ENCODE data around the gene RBP2. TPM values are rescaled to one million over a fixed set of nuclear protein-coding genes. Genes with fewer than 3 reads are reported as not detected.

RBP2 gene
- total and polyA plus RNA-seq, 2 experiments from 2014 or later = not detected

GRCh38 chr3:139425745-139426400, 50.4 kb downstream of the RBP2 start:
- no peaks in the 10 kb centered on the region for H3K4me1 ChIP-seq (ENCODE audit: insufficient read depth)
- no peak overlapping the region for H3K9ac ChIP-seq
- H3K36me3 ChIP-seq (ENCODE audit: low read depth) = no peaks in the 10 kb centered on the region
- TF ChIP-seq EZH2phosphoT487 (IDR thresholded peaks at IDR 0.05; ENCODE audit: insufficient read depth, low read depth) (no peak), EZH2 (IDR thresholded peaks at IDR 0.05; ENCODE audit: insufficient read depth, poor library complexity, severe bottlenecking) (no peak)
- H3K27ac ChIP-seq = no peak overlapping the region
- H3K4me3 ChIP-seq = no peak overlapping the region
- DNase-seq = no peak
- no peak overlapping the region for H3K4me2 ChIP-seq (ENCODE audit: unreplicated experiment)
- no peaks in the 10 kb centered on the region for H3K27me3 ChIP-seq (replicated peaks; ENCODE audit: insufficient read depth)
- in situ Hi-C loops (cut with MboI) = loop anchor here (25.0 kb wide), 1 partner anchor 1436 kb away; no protein-coding TSS in a partner anchor
- no peaks in the 10 kb centered on the region for H3K79me2 ChIP-seq (ENCODE audit: insufficient read depth)
- no peak overlapping the region for H2AFZ ChIP-seq
- no peaks in the 10 kb centered on the region for H3K9me2 ChIP-seq (ENCODE audit: insufficient read depth)
- no peaks in the 10 kb centered on the region for H4K20me1 ChIP-seq (ENCODE audit: insufficient read depth)
- no peaks in the 10 kb centered on the region for H3K9me3 ChIP-seq (ENCODE audit: low read depth)
- WGBS, 2 experiments (ENCODE audit: low coverage in 1 of 2, low lambda C conversion rate in 2 of 2, missing lambda C conversion rate in 2 of 2) = 53 to 59% methylated on average over 5 of the region's 5 CpGs
- H3F3A ChIP-seq (ENCODE audit: insufficient read depth) = no peaks in the 10 kb centered on the region

- Histone ChIP-seq H3K4me1 (ENCODE audit: insufficient read depth) (no peaks in the 10 kb centered on the region), H3K9ac (no peak overlapping the region), H4K20me1 (ENCODE audit: insufficient read depth) (no peaks in the 10 kb centered on the region), H3K4me3 (no peak overlapping the region), H3K36me3 (ENCODE audit: low read depth) (no peaks in the 10 kb centered on the region), H3K79me2 (ENCODE audit: insufficient read depth) (no peaks in the 10 kb centered on the region), H3K9me3 (ENCODE audit: low read depth) (no peaks in the 10 kb centered on the region), H3K9me2 (ENCODE audit: insufficient read depth) (no peaks in the 10 kb centered on the region), H2AFZ (no peak overlapping the region), H3F3A (ENCODE audit: insufficient read depth) (no peaks in the 10 kb centered on the region), H3K27ac (no peak overlapping the region), H3K27me3 (replicated peaks; ENCODE audit: insufficient read depth) (no peaks in the 10 kb centered on the region), H3K4me2 (ENCODE audit: unreplicated experiment) (no peak overlapping the region)
- no peak for DNase-seq
- no peak for TF ChIP-seq EZH2 (IDR thresholded peaks at IDR 0.05; ENCODE audit: insufficient read depth, poor library complexity, severe bottlenecking)
- WGBS, 2 experiments (ENCODE audit: low coverage in 1 of 2, low lambda C conversion rate in 2 of 2, missing lambda C conversion rate in 2 of 2) = 35 to 42% methylated on average over 2 of the region's 2 CpGs
- in situ Hi-C loops (cut with MboI) = no loop called here
Measured at GRCh38 chr3:139423232-139423631, 53.1 kb downstream of the RBP2 start.

- WGBS, 2 experiments (ENCODE audit: low coverage in 1 of 2, low lambda C conversion rate in 2 of 2, missing lambda C conversion rate in 2 of 2) = 80 to 93% methylated on average over 1 of the region's 1 CpG
- in situ Hi-C loops (cut with MboI) = no loop called here
- Histone ChIP-seq H3F3A (ENCODE audit: insufficient read depth) (no peaks in the 10 kb centered on the region), H3K9me3 (ENCODE audit: low read depth) (no peaks in the 10 kb centered on the region), H3K4me1 (ENCODE audit: insufficient read depth) (no peaks in the 10 kb centered on the region), H3K4me2 (ENCODE audit: unreplicated experiment) (no peak overlapping the region), H3K79me2 (ENCODE audit: insufficient read depth) (no peaks in the 10 kb centered on the region), H3K9me2 (ENCODE audit: insufficient read depth) (no peaks in the 10 kb centered on the region), H3K27ac (no peak overlapping the region), H3K27me3 (replicated peaks; ENCODE audit: insufficient read depth) (no peaks in the 10 kb centered on the region), H2AFZ (no peak overlapping the region), H3K36me3 (ENCODE audit: low read depth) (no peaks in the 10 kb centered on the region), H4K20me1 (ENCODE audit: insufficient read depth) (no peaks in the 10 kb centered on the region), H3K9ac (no peak overlapping the region), H3K4me3 (no peak overlapping the region)
- no peak for TF ChIP-seq EZH2phosphoT487 (IDR thresholded peaks at IDR 0.05; ENCODE audit: insufficient read depth, low read depth)
- TF ChIP-seq EZH2 (IDR thresholded peaks at IDR 0.05; ENCODE audit: insufficient read depth, poor library complexity, severe bottlenecking) = no peak
- DNase-seq = no peak
Measured at GRCh38 chr3:139421460-139421859, 54.9 kb downstream of the RBP2 start.

- TF ChIP-seq EZH2 (IDR thresholded peaks at IDR 0.05; ENCODE audit: insufficient read depth, poor library complexity, severe bottlenecking) (no peak), EZH2phosphoT487 (IDR thresholded peaks at IDR 0.05; ENCODE audit: insufficient read depth, low read depth) (no peak)
- Histone ChIP-seq H3K9me2 (ENCODE audit: insufficient read depth) (no peaks in the 10 kb centered on the region), H3K4me1 (ENCODE audit: insufficient read depth) (no peaks in the 10 kb centered on the region), H3K79me2 (ENCODE audit: insufficient read depth) (no peaks in the 10 kb centered on the region), H2AFZ (no peak overlapping the region), H3K4me2 (ENCODE audit: unreplicated experiment) (no peak overlapping the region), H4K20me1 (ENCODE audit: insufficient read depth) (no peaks in the 10 kb centered on the region), H3K36me3 (ENCODE audit: low read depth) (no peaks in the 10 kb centered on the region), H3F3A (ENCODE audit: insufficient read depth) (no peaks in the 10 kb centered on the region), H3K9me3 (ENCODE audit: low read depth) (no peaks in the 10 kb centered on the region), H3K27me3 (replicated peaks; ENCODE audit: insufficient read depth) (no peaks in the 10 kb centered on the region), H3K9ac (no peak overlapping the region), H3K4me3 (no peak overlapping the region), H3K27ac (no peak overlapping the region)
- no peak for DNase-seq
- in situ Hi-C loops (cut with MboI) = no loop called here
- WGBS, 2 experiments (ENCODE audit: low coverage in 1 of 2, low lambda C conversion rate in 2 of 2, missing lambda C conversion rate in 2 of 2) = 28 to 37% methylated on average over 1 of the region's 1 CpG
Measured at GRCh38 chr3:139421040-139421439, 55.3 kb downstream of the RBP2 start.
